Measurements from ENCODE around the gene BCAS4.

BCAS4 gene

DNA sequence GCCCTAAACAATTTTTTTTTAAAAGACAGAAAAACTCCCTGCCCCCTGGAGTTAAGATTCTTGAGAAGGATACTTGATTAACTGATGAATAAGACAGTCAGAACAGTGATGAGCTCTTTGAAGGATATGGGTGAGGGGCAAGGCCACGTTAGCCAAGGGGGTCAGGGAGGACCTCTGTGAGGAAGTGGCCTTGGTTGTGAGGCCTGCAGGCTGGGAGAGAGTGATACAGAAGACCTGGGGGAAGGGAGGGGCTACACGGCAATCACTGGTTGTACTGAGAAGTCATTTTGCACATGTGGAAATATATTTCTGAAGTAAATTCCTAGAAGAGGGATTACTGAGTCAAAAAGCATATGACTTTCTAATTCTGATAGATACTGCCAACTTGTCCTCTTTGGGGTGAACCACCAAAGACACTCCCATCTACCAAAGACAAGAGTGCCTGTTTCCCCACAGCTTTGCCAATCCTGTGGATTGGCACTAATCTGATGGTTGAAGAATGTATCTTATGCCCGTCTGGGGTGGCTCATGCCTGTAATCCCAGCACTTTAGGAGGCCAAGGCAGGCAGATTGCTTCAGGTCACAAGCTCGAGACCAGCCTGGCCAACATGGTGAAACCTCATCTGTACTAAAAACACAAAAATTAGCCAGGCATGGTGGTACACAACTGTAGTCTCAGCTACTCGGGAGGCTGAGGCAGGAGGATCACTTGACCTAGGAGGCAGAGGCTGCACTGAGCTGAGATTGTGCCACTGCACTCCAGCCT is 22.3 kb upstream of the BCAS4 start:
- DNase-seq, result no peak
- H3K27ac ChIP-seq (ENCODE audit: low read length), result no peak overlapping the region
- no peaks in the 10 kb centered on the region for H3K79me2 ChIP-seq (ENCODE audit: insufficient read depth, low read length)
- H2AFZ ChIP-seq (ENCODE audit: low read depth, low read length), result no peak overlapping the region
- TF ChIP-seq, protein P1, sequence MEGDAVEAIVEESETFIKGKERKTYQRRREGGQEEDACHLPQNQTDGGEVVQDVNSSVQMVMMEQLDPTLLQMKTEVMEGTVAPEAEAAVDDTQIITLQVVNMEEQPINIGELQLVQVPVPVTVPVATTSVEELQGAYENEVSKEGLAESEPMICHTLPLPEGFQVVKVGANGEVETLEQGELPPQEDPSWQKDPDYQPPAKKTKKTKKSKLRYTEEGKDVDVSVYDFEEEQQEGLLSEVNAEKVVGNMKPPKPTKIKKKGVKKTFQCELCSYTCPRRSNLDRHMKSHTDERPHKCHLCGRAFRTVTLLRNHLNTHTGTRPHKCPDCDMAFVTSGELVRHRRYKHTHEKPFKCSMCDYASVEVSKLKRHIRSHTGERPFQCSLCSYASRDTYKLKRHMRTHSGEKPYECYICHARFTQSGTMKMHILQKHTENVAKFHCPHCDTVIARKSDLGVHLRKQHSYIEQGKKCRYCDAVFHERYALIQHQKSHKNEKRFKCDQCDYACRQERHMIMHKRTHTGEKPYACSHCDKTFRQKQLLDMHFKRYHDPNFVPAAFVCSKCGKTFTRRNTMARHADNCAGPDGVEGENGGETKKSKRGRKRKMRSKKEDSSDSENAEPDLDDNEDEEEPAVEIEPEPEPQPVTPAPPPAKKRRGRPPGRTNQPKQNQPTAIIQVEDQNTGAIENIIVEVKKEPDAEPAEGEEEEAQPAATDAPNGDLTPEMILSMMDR (IDR thresholded peaks at IDR 0.05; ENCODE audit: borderline replicate concordance, extremely low read depth, low read length, poor library complexity, severe bottlenecking), result no peak
- H3K4me2 ChIP-seq (ENCODE audit: insufficient read depth, low read length), result no peak overlapping the region
- no peaks in the 10 kb centered on the region for H4K20me1 ChIP-seq (ENCODE audit: insufficient read depth, low read length)
- H3K4me1 ChIP-seq (ENCODE audit: insufficient read depth, low read length), result no peaks in the 10 kb centered on the region
- H3K27me3 ChIP-seq (ENCODE audit: insufficient read depth, low read length, poor library complexity), result no peaks in the 10 kb centered on the region
- no peak for ATAC-seq (ENCODE audit: insufficient read depth, low read depth)
- no peaks in the 10 kb centered on the region for H3K36me3 ChIP-seq (ENCODE audit: insufficient read depth, low read length)
- no peak overlapping the region for H3K4me3 ChIP-seq (ENCODE audit: low read depth in 1 of 2, low read length in 2 of 2)
- no peak overlapping the region for H3K9ac ChIP-seq (ENCODE audit: low read depth, low read length)
- no peaks in the 10 kb centered on the region for H3K9me3 ChIP-seq (ENCODE audit: insufficient read depth, low read length, severe bottlenecking)

DNA sequence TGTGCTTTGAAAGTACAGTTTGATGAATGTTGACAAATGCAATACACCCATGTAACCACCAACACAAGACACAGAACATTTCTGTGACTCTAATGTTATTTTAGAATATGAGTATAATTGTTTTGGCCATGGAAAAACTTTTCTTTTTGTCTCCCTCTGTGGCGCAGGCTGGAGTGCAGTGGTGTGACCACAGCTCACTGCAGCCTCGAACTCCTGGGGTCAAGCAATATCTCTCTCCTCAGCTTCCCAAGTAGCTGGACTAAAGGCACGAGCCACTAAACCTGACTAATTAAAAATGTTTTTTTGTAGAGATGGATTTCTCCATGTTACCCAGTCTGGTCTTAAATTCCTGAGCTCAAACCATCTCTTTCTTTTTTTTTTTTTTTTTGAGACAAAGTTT is 20.3 kb upstream of the BCAS4 start:
- H3K27ac ChIP-seq (ENCODE audit: low read length), result no peak overlapping the region
- no peak overlapping the region for H2AFZ ChIP-seq (ENCODE audit: low read depth, low read length)
- no peaks in the 10 kb centered on the region for H3K4me1 ChIP-seq (ENCODE audit: insufficient read depth, low read length)
- H3K36me3 ChIP-seq (ENCODE audit: insufficient read depth, low read length), result no peaks in the 10 kb centered on the region
- H3K9ac ChIP-seq (ENCODE audit: low read depth, low read length), result no peak overlapping the region
- no peak overlapping the region for H3K4me3 ChIP-seq (ENCODE audit: low read depth in 1 of 2, low read length in 2 of 2)
- DNase-seq (no peak), ATAC-seq (ENCODE audit: insufficient read depth, low read depth) (no peak)
- TF ChIP-seq, protein P1 (IDR thresholded peaks at IDR 0.05; ENCODE audit: borderline replicate concordance, extremely low read depth, low read length, poor library complexity, severe bottlenecking), result no peak
- TF ChIP-seq EZH2 (IDR thresholded peaks at IDR 0.05; ENCODE audit: borderline replicate concordance, low read depth, low read length, severe bottlenecking), result no peak
- H3K79me2 ChIP-seq (ENCODE audit: insufficient read depth, low read length), result no peaks in the 10 kb centered on the region
- H3K27me3 ChIP-seq (ENCODE audit: insufficient read depth, low read length, poor library complexity), result no peaks in the 10 kb centered on the region
- H4K20me1 ChIP-seq (ENCODE audit: insufficient read depth, low read length), result no peaks in the 10 kb centered on the region
- no peaks in the 10 kb centered on the region for H3K9me3 ChIP-seq (ENCODE audit: insufficient read depth, low read length, severe bottlenecking)
- no peak overlapping the region for H3K4me2 ChIP-seq (ENCODE audit: insufficient read depth, low read length)

DNA sequence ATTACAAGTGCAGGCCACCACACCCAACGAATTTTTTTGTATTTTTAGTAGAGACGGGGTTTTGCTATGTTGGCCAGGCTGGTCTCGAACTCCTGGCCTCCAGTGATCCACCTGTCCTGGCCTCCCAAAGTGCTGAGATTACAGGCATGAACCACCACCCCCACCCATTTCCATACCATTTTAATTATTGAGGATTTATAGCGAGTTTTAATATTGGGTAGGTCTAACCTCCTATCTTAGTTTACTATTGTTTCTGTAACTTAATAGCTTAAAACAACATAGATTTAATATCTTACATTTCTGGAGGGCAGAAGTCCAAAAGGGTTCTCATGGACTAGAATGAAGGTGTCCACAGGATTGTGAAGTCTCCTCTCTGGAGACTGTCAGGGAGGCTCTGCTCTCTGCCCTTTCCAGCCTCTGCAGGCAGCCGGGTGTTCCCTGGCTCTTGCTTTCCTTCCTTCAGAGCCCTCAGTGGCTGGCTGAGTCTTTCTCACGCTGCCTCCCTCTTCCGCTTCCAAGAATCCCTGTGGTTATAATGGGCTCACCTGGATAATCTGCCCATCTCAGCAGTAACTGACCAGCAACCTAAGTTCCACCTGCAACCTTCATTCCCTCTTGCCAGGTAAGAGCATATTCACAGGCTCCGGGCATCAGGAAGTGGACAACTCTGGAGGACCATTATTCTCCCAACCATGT is 18.6 kb upstream of the BCAS4 start:
- H3K36me3 ChIP-seq (ENCODE audit: insufficient read depth, low read length), result no peaks in the 10 kb centered on the region
- H2AFZ ChIP-seq (ENCODE audit: low read depth, low read length), result no peak overlapping the region
- H3K4me3 ChIP-seq (ENCODE audit: low read depth in 1 of 2, low read length in 2 of 2), result no peak overlapping the region
- ATAC-seq (ENCODE audit: insufficient read depth, low read depth) (no peak), DNase-seq (no peak)
- no peak overlapping the region for H3K9ac ChIP-seq (ENCODE audit: low read depth, low read length)
- no peak overlapping the region for H3K4me2 ChIP-seq (ENCODE audit: insufficient read depth, low read length)
- no peaks in the 10 kb centered on the region for H3K27me3 ChIP-seq (ENCODE audit: insufficient read depth, low read length, poor library complexity)
- no peaks in the 10 kb centered on the region for H3K9me3 ChIP-seq (ENCODE audit: insufficient read depth, low read length, severe bottlenecking)
- no peaks in the 10 kb centered on the region for H3K4me1 ChIP-seq (ENCODE audit: insufficient read depth, low read length)
- no peak for TF ChIP-seq EZH2 (IDR thresholded peaks at IDR 0.05; ENCODE audit: borderline replicate concordance, low read depth, low read length, severe bottlenecking)
- TF ChIP-seq, protein P1 (IDR thresholded peaks at IDR 0.05; ENCODE audit: borderline replicate concordance, extremely low read depth, low read length, poor library complexity, severe bottlenecking), result no peak
- H3K27ac ChIP-seq (ENCODE audit: low read length), result no peak overlapping the region
- no peaks in the 10 kb centered on the region for H4K20me1 ChIP-seq (ENCODE audit: insufficient read depth, low read length)
- no peaks in the 10 kb centered on the region for H3K79me2 ChIP-seq (ENCODE audit: insufficient read depth, low read length)

Measured in DND-41 (cell line).